NOMO-1 treated with dmso at 0.1 percent for 144 hours (cell line): ENCODE measurements around the gene FBXW8.

ENCODE experiments used
- DNase-seq: peaks from one replicate; lab custom pipeline; 2025; ENCODE audit not compliant: unreplicated experiment; lab: John Stamatoyannopoulos, UW

The FBXW8 gene

GRCh38 chr12:117072106-117072505 is 161.4 kb downstream of the FBXW8 start:
- DNase-seq = no peak

- DNase-seq = no peak
Measured at GRCh38 chr12:117072736-117073490, 162.2 kb downstream of the FBXW8 start.

- no peak for DNase-seq
Measured at GRCh38 chr12:117073611-117074010, 162.9 kb downstream of the FBXW8 start.

DNA sequence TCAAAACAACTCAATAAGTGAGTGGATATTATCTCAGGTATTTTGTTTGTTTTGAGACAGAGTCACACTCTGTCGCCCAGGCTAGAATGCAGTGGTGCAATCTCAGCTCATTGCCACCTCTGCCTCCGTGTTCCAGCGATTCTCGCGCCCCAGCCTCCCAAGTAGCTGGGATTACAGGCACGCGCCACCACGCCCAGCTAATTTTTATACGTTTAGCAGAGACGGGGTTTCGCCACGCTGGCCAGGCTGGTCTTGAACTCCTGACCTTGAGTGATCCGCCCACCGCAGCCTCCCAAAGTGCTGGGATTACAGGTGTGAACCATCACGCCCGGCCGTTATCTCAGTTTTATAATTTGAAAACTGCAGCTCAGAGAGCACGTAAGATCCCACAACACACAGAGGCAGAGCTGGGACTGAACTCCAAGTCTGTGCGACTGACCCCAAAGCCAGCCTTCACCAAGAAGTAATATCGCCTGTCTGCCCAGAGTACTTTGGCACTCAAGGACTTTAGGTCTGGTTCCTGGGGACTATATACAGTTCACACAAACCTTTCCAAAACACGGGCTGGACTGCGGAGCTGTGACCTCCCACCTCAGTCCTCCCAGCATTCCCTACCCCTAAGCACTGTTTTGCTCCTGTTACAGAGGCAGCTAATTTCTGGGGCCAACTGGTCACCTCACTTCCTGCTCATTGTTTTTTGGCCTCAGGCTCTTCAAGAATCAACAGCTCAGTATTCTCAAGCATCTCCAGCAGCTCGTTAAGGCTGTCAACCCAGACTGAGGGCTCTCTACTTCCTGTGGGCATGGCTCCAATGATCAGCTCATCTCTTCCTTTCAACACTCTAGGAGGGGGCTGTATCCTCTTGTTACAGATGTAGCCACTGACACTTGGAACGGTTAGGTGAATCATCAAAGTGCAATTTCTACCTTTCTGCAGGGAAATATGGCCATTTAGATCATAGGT is 165.9 kb downstream of the FBXW8 start:
- no peak for DNase-seq

GRCh38 chr12:117079487-117079886 is 168.7 kb downstream of the FBXW8 start:
- DNase-seq = no peak

DNA sequence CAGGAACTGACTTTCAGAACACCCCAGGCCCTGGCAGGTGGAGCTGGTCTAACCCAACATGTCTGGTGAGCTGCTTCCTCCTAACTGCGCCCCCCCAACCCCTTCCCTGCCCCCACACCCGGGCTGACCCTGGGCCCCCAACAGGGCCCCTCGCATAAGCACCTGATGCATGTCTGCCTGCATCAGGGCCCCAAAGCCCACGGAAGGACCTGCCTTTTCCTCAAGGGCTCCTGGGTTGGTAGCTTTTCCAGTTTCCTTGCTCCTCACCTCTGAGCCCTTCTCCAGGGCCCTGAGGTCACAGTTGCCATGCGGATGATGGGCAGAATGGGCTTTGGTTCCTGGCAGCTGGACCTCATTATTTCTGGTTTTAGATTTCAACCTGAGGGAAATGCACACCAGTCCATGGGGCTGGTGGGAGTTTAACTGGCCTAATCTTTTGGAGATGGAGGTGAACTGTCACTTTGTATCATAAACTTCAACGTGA is 170.0 kb downstream of the FBXW8 start:
- no peak for DNase-seq
